ENCODE measurements around the gene SPNS3. TPM values are rescaled to one million over a fixed set of nuclear protein-coding genes. Genes with fewer than 3 reads are reported as not detected.

SPNS3 gene
- total and polyA plus RNA-seq, 9 donors = 0.06 to 0.80 (median 0.20) TPM; not detected in 4

GRCh38 chr17:4501295-4501949 lies 67.7 kb downstream of the SPNS3 start:
- intact Hi-C loops (cut with DNase I) = no loop called here
- Histone ChIP-seq H3K4me1 (ENCODE audit: insufficient read depth) (peaks cover 11% of the 10 kb centered on the region), H3K4me3 (no peak overlapping the region), H3K27me3 (no peaks in the 10 kb centered on the region), H3K9me3 (no peaks in the 10 kb centered on the region), H3K27ac (no peak overlapping the region), H3K36me3 (no peaks in the 10 kb centered on the region)
- no peak for TF ChIP-seq POLR2A (IDR thresholded peaks at IDR 0.05)
- TF ChIP-seq EP300 (IDR thresholded peaks at IDR 0.05) = no peak
- TF ChIP-seq, protein P1, sequence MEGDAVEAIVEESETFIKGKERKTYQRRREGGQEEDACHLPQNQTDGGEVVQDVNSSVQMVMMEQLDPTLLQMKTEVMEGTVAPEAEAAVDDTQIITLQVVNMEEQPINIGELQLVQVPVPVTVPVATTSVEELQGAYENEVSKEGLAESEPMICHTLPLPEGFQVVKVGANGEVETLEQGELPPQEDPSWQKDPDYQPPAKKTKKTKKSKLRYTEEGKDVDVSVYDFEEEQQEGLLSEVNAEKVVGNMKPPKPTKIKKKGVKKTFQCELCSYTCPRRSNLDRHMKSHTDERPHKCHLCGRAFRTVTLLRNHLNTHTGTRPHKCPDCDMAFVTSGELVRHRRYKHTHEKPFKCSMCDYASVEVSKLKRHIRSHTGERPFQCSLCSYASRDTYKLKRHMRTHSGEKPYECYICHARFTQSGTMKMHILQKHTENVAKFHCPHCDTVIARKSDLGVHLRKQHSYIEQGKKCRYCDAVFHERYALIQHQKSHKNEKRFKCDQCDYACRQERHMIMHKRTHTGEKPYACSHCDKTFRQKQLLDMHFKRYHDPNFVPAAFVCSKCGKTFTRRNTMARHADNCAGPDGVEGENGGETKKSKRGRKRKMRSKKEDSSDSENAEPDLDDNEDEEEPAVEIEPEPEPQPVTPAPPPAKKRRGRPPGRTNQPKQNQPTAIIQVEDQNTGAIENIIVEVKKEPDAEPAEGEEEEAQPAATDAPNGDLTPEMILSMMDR (IDR thresholded peaks at IDR 0.05) = no peak
- DNase-seq = no peak
- 25 to 50% (median 32%) methylated on average over 3 of the region's 3 CpGs for WGBS, 3 donors

GRCh38 chr17:4502466-4503154 lies 68.9 kb downstream of the SPNS3 start:
- TF ChIP-seq EP300 (IDR thresholded peaks at IDR 0.05) (no peak), POLR2A (IDR thresholded peaks at IDR 0.05) (no peak)
- TF ChIP-seq, protein P1 (IDR thresholded peaks at IDR 0.05) = no peak
- DNase-seq = no peak
- peaks cover 11% of the 10 kb centered on the region for H3K4me1 ChIP-seq (ENCODE audit: insufficient read depth)
- H3K9me3 ChIP-seq = no peaks in the 10 kb centered on the region
- H3K4me3 ChIP-seq = no peak overlapping the region
- H3K27me3 ChIP-seq = no peaks in the 10 kb centered on the region
- no peak overlapping the region for H3K27ac ChIP-seq
- 34 to 49% (median 45%) methylated on average over 18 of the region's 18 CpGs for WGBS, 3 donors
- intact Hi-C loops (cut with DNase I) = no loop called here
- H3K36me3 ChIP-seq = no peaks in the 10 kb centered on the region

DNA sequence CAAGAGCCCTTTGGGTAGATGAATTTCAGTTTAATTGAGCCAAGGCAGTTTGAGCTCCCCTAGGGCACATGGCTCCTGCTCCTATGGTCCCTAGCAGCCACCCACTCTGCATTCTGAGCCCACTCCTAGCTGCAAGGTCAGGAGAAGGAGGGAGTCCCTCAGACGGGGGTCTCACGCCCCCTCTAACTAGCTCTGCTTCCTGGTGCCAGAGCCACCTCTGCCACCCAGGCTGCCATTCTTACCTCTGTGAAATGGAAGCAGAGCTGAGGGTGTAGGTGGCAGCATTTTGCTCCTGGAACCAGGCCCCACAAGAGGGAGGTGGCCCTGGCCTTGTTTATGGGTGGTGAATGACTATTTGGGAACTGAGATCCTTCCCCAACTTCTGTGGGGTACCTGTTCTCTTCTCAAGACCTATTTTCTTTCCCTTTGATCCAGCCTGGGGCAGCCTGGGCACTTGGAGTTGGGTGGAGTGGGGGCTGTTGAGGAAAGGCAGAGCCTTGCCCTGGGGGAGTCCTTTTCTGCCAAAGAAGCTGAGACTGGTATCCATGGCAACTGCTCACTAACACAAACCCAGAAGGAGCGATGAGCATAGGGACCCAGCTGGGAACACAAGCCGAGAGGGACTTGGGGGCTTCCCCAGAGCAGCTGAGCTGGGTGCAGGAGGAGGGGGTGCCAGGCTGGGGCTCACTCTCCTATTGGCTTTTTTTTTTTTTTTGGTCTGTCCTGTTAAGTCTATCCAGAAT lies 69.7 kb downstream of the SPNS3 start:
- Histone ChIP-seq H3K27me3 (no peaks in the 10 kb centered on the region), H3K27ac (no peak overlapping the region), H3K4me3 (no peak overlapping the region), H3K36me3 (no peaks in the 10 kb centered on the region), H3K4me1 (ENCODE audit: insufficient read depth) (peaks cover 10% of the 10 kb centered on the region), H3K9me3 (no peaks in the 10 kb centered on the region)
- 74 to 89% (median 82%) methylated on average over 4 of the region's 4 CpGs for WGBS, 3 donors
- intact Hi-C loops (cut with DNase I) = no loop called here
- no peak for TF ChIP-seq EP300 (IDR thresholded peaks at IDR 0.05)
- no peak for DNase-seq

- no peak for TF ChIP-seq EP300 (IDR thresholded peaks at IDR 0.05)
- TF ChIP-seq, protein P1 (IDR thresholded peaks at IDR 0.05) = no peak
- TF ChIP-seq POLR2A (IDR thresholded peaks at IDR 0.05) = no peak
- no peak for DNase-seq
- intact Hi-C loops (cut with DNase I) = no loop called here
- peaks cover 7% of the 10 kb centered on the region for H3K4me1 ChIP-seq (ENCODE audit: insufficient read depth)
- 80 to 84% (median 83%) methylated on average over 5 of the region's 5 CpGs for WGBS, 3 donors
- no peak overlapping the region for H3K27ac ChIP-seq
- no peaks in the 10 kb centered on the region for H3K9me3 ChIP-seq
- no peaks in the 10 kb centered on the region for H3K36me3 ChIP-seq
- H3K4me3 ChIP-seq = no peak overlapping the region
- H3K27me3 ChIP-seq = no peaks in the 10 kb centered on the region
These were observed 70.4 kb downstream of the SPNS3 start for GRCh38 chr17:4504188-4504587.
